Activated T-helper 1 cell treated with anti-CD3 and anti-CD28 coated beads, Interleukin-12 subunit alpha, Interleukin-12 subunit beta, Interleukin-2, Interleukin-4 antibody, amounts not matched to agents 30 ng/mL and 10 ng/mL and 1 ng/mL, durations not matched to agents 14 hours and 24 hours and 36 hours (primary cell): ENCODE results near the gene SORBS1. TPM values are rescaled to one million over a fixed set of nuclear protein-coding genes. Genes with fewer than 3 reads are reported as not detected.

Experiments used
- DNase-seq: peaks from one replicate; pipeline ENCODE4 v3.0.0; 2021; ENCODE audit warnings: low spot score
- H3K27ac Mint-ChIP-seq: one replicate; pipeline ENCODE4 v1.8.0; 2021; ENCODE audit warnings: mild to moderate bottlenecking, mixed read lengths
- H3K27me3 Mint-ChIP-seq: one replicate; pipeline ENCODE4 v1.8.0; 2022; ENCODE audit warnings: mild to moderate bottlenecking, moderate library complexity, mixed read lengths; ENCODE audit not compliant: insufficient read depth
- H3K36me3 Mint-ChIP-seq: one replicate; pipeline ENCODE4 v1.8.0; 2021; ENCODE audit warnings: low read depth, mixed read lengths
- H3K4me1 Mint-ChIP-seq: one replicate; pipeline ENCODE4 v1.8.0; 2021; ENCODE audit warnings: low read depth, mixed read lengths
- H3K4me3 Mint-ChIP-seq: one replicate; pipeline ENCODE4 v1.8.0; 2021; ENCODE audit warnings: mild to moderate bottlenecking, moderate library complexity, mixed read lengths
- H3K9me3 Mint-ChIP-seq: one replicate; pipeline ENCODE4 v1.8.0; 2021; ENCODE audit warnings: mixed read lengths
- intact Hi-C: fragments of 100-400 bp; cut with micrococcal nuclease; formaldehyde crosslinking; loops from one replicate; pipeline ENCODE4 v1.15.1; 2024
- total RNA-seq: library from RNA; stranded (reverse); gene quantifications from 2 replicates; pipeline ENCODE4 v1.2.3, GENCODE V29; 2022

Gene SORBS1
- total RNA-seq, 1 donor from 2014 or later, result 0.73 TPM

DNA sequence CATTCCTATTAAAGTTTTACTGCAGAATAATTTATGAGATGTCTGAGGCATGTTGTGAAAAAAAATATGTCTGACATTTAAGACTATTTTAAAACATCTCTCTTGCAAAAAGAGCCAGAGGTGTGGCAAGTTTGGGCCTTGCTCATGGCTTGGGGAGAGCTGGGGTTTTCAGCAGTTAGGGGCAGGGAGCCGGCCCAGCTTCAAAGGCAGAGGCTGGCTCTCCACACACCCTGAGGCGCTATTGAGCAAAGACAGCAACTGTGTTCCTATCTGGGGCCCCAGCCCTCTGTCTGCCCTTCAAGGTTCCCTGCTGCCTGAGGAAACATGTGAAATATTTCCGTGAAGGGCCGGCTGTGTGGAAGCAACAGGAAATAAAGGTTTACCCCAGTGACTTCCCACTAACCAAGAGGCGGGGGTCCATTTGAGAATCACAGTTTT is 94.0 kb downstream of the SORBS1 start:
- H3K36me3 Mint-ChIP-seq, result no peaks in the 10 kb centered on the region
- H3K27me3 Mint-ChIP-seq, result peaks cover 11% of the 10 kb centered on the region
- H3K9me3 Mint-ChIP-seq, result no peaks in the 10 kb centered on the region
- no peaks in the 10 kb centered on the region for H3K4me1 Mint-ChIP-seq
- DNase-seq, result no peak
- no peak overlapping the region for H3K4me3 Mint-ChIP-seq
- H3K27ac Mint-ChIP-seq, result no peak overlapping the region
- intact Hi-C loops, result no loop called here

DNA sequence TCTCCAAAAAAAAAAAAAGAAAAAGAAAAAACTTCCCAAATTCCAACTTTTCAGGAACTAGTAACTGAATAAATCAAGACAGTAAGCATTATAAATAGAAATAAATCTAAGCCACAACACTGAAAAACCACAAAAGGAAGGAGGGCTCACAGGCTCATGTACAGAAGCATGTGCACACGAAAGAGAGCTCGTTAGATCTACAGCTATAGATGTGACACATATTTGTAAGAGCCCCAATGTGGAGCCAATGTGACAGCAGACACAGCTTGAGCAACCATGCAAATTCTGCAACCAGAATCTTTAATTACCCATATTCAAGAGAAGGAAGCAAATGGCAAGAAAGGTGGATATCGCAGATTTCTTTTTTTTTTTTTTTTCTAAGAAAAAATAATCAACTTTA is 94.7 kb downstream of the SORBS1 start:
- H3K27me3 Mint-ChIP-seq, result peaks cover 11% of the 10 kb centered on the region
- no peaks in the 10 kb centered on the region for H3K9me3 Mint-ChIP-seq
- H3K4me1 Mint-ChIP-seq, result no peaks in the 10 kb centered on the region
- intact Hi-C loops, result no loop called here
- no peaks in the 10 kb centered on the region for H3K36me3 Mint-ChIP-seq
- no peak overlapping the region for H3K27ac Mint-ChIP-seq
- DNase-seq, result no peak
- H3K4me3 Mint-ChIP-seq, result no peak overlapping the region

DNA sequence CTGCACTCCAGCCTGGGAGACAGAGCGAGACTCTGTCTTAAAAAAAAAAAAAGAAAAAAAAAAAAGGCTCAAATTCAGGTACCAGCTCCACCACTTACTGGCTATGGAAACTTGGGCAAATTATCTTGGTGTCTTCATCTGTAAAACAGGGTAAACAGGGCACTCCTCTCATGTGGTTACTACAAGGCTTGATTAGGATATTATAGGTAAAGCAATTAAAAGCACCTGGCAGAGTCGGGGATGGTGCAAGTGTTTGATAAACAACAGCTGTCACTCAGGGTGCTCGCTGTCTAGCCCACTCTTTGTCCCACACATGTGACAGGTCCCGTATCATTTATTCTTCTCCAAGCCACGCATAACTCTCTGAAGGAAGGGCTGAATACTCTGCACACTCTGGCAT is 96.9 kb downstream of the SORBS1 start:
- Mint-ChIP-seq H3K9me3 (no peaks in the 10 kb centered on the region), H3K4me3 (no peak overlapping the region), H3K4me1 (no peaks in the 10 kb centered on the region), H3K27ac (no peak overlapping the region), H3K27me3 (peaks cover 13% of the 10 kb centered on the region), H3K36me3 (no peaks in the 10 kb centered on the region)
- no peak for DNase-seq
- intact Hi-C loops, result no loop called here

DNA sequence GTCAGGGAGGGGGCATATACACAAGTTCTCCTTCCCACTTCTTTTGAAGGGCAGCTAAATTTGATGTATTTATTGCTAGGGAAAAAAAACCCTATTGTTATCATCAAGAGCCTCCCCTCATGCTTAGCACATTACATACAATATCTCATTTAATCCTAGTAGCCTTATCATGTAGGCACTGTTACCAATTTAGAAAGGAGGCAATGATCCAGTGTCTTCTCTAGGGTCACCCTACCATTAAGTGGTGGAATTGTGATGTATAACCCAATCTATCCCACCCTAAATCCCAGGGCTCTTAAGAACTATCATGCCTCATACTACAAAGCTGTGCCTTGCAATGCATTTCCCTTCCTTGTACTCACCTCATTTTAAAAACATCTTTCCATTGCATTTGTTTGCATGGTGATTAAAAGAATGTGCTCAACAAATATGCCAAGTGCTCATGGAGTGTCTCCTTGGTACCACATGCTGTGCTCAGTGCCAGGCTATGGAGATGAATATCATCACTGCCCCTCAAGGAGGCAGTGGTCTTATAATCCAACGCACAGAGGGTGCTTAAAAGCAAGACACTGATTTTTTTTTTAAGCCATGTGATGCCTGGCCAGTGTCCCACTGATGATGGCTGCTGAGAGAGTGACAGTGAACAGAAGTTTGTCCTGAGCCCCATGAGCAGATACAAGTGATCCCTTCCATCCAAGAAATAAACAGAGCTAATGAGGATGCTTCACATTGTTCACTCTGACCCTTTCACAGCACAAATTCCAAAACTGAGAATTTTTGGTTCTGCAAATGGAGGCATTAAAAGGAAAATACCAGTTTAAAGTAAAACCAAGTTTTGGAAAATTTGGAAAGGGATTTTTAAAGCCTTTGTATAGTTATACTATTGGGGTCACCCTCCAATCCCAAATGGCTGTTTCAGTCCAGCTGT is 98.2 kb downstream of the SORBS1 start:
- peaks cover 16% of the 10 kb centered on the region for H3K27me3 Mint-ChIP-seq
- H3K36me3 Mint-ChIP-seq, result no peaks in the 10 kb centered on the region
- H3K9me3 Mint-ChIP-seq, result no peaks in the 10 kb centered on the region
- no peak for DNase-seq
- no peak overlapping the region for H3K27ac Mint-ChIP-seq
- intact Hi-C loops, result no loop called here
- no peak overlapping the region for H3K4me3 Mint-ChIP-seq
- no peaks in the 10 kb centered on the region for H3K4me1 Mint-ChIP-seq

DNA sequence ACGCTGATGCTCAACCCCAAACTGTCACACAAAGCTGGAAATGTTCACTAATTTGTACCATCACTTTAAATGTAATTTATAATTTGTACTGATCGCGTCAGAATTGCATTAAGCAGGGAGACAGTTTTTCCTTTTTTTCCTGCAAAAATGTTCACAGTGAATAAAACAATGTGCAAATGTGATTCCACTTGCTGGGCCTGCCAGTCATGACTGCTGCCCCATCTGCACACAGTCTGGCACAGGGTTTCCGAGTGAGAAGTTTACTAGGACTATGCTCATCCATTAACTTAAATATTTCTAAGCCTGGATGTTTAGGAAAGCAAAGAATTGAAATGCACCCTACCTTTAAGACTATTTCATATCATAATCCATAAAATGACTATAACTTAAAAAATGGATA is 99.6 kb downstream of the SORBS1 start:
- H3K9me3 Mint-ChIP-seq, result no peaks in the 10 kb centered on the region
- no peak overlapping the region for H3K27ac Mint-ChIP-seq
- H3K36me3 Mint-ChIP-seq, result no peaks in the 10 kb centered on the region
- no peak overlapping the region for H3K4me3 Mint-ChIP-seq
- intact Hi-C loops, result no loop called here
- H3K4me1 Mint-ChIP-seq, result no peaks in the 10 kb centered on the region
- no peak for DNase-seq
- peaks cover 26% of the 10 kb centered on the region for H3K27me3 Mint-ChIP-seq

DNA sequence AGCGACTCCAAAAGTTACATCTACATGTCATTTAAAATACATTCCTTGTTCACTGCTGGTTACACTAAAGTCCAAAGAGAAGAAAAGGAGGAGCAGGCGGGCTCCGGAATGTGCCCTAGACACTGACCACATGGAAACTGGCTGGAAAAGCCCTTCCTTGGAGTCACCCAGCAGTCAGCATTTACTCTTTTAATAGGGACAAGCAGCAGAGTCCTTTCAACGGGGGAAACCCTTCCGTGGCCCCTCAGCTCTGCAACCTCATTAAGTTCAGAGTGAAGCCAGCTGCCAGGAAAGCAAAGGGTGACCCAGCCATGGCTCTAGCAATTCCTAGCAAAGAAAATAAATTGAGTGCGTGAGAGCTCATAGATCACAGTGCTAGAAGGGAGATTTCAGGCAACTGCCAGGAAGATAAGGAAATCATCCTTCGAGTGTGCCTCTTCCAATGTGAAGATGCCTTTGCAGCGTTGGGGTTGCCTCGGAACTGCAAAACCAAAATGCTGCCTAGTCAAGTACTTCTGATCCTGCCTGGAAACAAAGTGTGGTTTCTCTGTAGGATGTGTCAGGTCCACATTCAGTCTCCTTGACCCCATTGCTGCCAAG is 101.6 kb downstream of the SORBS1 start:
- no peaks in the 10 kb centered on the region for H3K4me1 Mint-ChIP-seq
- H3K9me3 Mint-ChIP-seq, result no peaks in the 10 kb centered on the region
- H3K4me3 Mint-ChIP-seq, result no peak overlapping the region
- DNase-seq, result no peak
- H3K27ac Mint-ChIP-seq, result no peak overlapping the region
- H3K27me3 Mint-ChIP-seq, result peaks cover 23% of the 10 kb centered on the region
- no peaks in the 10 kb centered on the region for H3K36me3 Mint-ChIP-seq
- intact Hi-C loops, result no loop called here

DNA sequence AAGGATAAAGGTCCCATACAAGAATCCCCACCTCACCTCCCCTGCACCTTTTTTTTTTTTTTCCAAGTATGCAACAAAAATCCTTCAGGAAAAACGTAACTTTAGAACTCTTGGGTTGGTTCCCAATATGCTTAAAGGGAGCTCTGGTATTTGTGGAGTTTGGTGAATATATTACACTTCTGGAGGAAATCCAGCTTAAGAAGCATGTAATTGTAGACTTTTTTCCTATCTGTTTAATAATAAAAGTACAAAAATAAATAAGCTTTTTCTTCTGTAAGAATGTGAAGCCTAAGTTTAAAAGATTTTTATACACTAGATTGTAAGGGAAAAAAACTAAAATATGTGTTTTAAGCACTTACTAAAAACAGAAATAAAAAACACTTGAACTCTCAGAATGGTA is 102.3 kb downstream of the SORBS1 start:
- H3K9me3 Mint-ChIP-seq, result no peaks in the 10 kb centered on the region
- no peaks in the 10 kb centered on the region for H3K36me3 Mint-ChIP-seq
- H3K27ac Mint-ChIP-seq, result no peak overlapping the region
- intact Hi-C loops, result no loop called here
- no peak overlapping the region for H3K4me3 Mint-ChIP-seq
- H3K27me3 Mint-ChIP-seq, result peaks cover 25% of the 10 kb centered on the region
- H3K4me1 Mint-ChIP-seq, result no peaks in the 10 kb centered on the region
- DNase-seq, result no peak

DNA sequence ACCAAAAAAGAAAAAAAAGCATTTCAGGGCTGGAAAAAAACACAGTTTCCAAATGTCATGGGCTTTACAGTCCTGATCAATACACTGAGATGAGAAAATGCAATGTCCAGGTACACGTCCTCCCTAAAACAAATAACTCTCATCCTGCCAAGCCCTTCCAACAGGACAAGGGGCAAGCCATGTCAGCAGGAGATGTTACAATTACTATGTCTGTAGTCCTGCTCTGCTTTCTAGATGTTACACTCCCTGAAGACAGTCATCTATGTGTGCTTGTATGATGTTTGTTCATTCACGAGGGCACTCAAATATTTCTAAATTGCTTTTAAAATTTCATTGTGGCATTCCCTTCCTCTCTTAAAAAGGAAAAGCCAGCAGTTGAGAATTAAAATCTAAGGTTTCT is 103.2 kb downstream of the SORBS1 start:
- Mint-ChIP-seq H3K4me1 (no peaks in the 10 kb centered on the region), H3K27ac (no peak overlapping the region), H3K4me3 (no peak overlapping the region), H3K9me3 (no peaks in the 10 kb centered on the region), H3K36me3 (no peaks in the 10 kb centered on the region), H3K27me3 (peaks cover 23% of the 10 kb centered on the region)
- DNase-seq, result no peak
- intact Hi-C loops, result no loop called here

DNA sequence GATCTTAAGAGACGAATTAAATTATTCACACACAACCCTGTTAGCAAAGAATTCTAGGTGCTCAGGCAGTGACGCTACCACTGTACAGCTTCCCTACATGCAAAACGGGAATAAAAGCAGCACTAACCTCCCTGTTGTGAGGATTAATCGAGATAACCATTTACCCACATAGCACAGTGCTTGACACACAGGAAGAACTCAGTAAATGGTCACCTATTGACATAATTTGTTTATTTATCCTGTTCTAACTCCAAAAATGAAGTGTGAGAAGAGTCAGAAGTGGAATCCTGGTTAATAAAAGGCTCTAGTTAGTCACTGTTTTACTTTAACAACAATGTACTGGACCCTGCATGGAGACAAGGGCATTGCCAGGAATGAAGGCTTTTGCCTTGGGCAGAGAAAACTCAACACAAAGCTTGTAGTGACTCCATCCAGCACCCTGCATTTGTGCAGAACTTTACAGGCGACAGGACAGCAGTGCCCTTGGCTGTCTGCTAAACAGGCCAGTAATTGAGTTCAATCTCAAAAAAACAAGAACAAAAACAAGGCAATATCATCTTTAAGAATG is 103.8 kb downstream of the SORBS1 start:
- no peak overlapping the region for H3K27ac Mint-ChIP-seq
- no peaks in the 10 kb centered on the region for H3K36me3 Mint-ChIP-seq
- no peaks in the 10 kb centered on the region for H3K9me3 Mint-ChIP-seq
- intact Hi-C loops, result no loop called here
- no peaks in the 10 kb centered on the region for H3K4me1 Mint-ChIP-seq
- peaks cover 23% of the 10 kb centered on the region for H3K27me3 Mint-ChIP-seq
- no peak for DNase-seq
- H3K4me3 Mint-ChIP-seq, result no peak overlapping the region

DNA sequence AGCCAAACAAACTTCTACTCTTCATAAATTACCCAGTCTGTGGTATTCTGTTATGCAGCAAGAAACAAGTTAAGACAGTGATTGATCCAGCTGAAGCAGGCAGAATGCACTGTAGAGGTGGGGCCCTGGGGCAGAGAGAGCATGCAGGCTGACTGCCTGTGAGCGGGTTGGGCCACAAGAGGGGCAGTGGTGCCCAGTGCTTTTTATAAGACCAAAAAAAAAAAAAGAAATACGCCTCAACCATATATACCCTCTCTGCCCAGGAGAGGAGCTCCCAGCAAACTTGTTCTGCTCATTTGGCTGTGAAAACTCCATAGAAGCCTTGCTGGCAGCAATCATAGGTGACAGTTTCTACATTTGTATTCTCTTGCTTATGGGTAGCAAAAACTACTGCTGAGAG is 104.7 kb downstream of the SORBS1 start:
- intact Hi-C loops, result no loop called here
- Mint-ChIP-seq H3K36me3 (no peaks in the 10 kb centered on the region), H3K27ac (no peak overlapping the region), H3K9me3 (no peaks in the 10 kb centered on the region), H3K4me3 (no peak overlapping the region), H3K27me3 (peaks cover 23% of the 10 kb centered on the region), H3K4me1 (no peaks in the 10 kb centered on the region)
- no peak for DNase-seq

DNA sequence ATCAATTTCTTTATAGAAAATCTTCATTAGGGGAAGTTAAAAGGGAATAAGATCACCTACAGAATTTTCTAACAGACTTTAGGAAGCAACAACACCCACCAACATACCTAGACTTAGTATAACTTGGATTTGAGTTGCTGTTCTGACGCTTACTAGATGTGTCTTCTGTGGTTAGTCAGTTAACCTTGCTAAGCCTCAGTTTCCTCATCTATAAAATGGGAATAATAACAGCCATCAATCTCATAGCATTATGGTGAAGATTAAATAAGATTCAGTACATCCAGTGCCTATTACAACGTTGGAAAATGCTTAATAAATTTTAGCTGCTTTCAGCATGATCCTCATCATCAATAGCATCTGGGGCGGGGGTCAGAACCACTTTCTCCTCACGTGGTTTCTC is 106.2 kb downstream of the SORBS1 start:
- H3K36me3 Mint-ChIP-seq, result no peaks in the 10 kb centered on the region
- DNase-seq, result no peak
- no peak overlapping the region for H3K27ac Mint-ChIP-seq
- H3K9me3 Mint-ChIP-seq, result no peaks in the 10 kb centered on the region
- peaks cover 21% of the 10 kb centered on the region for H3K27me3 Mint-ChIP-seq
- H3K4me1 Mint-ChIP-seq, result no peaks in the 10 kb centered on the region
- intact Hi-C loops, result no loop called here
- no peak overlapping the region for H3K4me3 Mint-ChIP-seq

DNA sequence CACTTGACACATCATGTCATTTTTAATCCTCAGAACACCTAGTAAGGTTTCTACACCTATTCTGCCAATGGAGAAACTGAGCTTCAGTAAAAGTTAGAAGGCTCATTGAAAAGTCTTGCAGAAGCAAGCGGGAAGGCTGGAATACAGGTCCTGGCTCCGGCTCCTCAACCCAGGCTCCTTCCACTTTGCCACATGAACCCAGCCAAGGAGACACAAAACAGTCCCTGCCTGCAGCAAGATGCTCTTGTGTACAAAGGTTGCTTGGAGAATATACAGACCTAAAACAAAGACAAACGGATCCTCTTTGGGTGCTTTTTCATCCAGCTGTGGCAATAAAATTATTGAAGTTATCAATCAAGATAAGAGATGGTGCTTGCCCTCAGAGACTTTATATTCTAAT is 106.8 kb downstream of the SORBS1 start:
- H3K4me1 Mint-ChIP-seq, result no peaks in the 10 kb centered on the region
- no peaks in the 10 kb centered on the region for H3K9me3 Mint-ChIP-seq
- intact Hi-C loops, result no loop called here
- no peaks in the 10 kb centered on the region for H3K36me3 Mint-ChIP-seq
- peaks cover 18% of the 10 kb centered on the region for H3K27me3 Mint-ChIP-seq
- no peak overlapping the region for H3K27ac Mint-ChIP-seq
- no peak for DNase-seq
- no peak overlapping the region for H3K4me3 Mint-ChIP-seq
